Stimulated activated CD4-positive, alpha-beta T cell treated with anti-CD3 and anti-CD28 coated beads, Interleukin-2, amount 100 ng/mL, for 48 hours (primary cell): Measurements from ENCODE around the gene RUFY3.
"Not testable (repeated sequence)": the region's sequence is repeated elsewhere in the genome, so short reads cannot be mapped to it uniquely, and the experiment has no call there.

Experiments
- DNase-seq, 2 donors: peaks; one replicate each; pipeline ENCODE4 v3.0.0-alpha.2; 2020

RUFY3 gene

GRCh38 chr4:70721747-70722146, at the start of gene RUFY3:
Gene RUFY3, plus strand, starts transcription at chr4:70721964. Its CDS starts 610 bp downstream, at chr4:70722574.
- no peak for DNase-seq

- DNase-seq, result no peak
Measured at GRCh38 chr4:70674191-70674590, 47.6 kb upstream of the RUFY3 start.

GRCh38 chr4:70674731-70675130, 47.0 kb upstream of the RUFY3 start:
- no peak for DNase-seq

DNA sequence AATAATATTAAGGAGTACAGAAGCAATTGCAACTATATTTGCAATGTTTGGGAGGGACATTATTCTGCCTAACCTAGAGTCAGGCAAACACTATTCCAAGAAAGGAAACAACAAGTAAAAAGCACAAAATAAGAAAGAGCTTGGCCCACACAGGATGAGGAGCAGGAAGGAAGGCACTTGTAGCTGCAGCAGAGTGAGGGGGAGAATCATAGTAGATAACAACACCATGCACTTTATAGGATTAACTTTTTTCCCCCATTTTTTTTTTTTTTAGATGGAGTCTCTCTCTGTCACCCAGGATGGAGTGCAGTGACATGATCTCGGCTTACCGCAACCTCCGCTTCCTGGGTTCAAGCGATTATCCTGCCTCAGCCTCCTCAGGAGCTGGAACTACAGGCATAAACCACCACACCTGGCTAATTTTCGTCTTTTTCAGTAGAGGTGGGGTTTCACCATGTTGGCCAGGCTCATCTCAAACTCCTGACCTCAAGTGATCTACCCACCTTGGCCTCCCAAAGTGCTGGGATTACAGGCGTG, 45.1 kb upstream of the RUFY3 start:
- DNase-seq, result no peak

DNA sequence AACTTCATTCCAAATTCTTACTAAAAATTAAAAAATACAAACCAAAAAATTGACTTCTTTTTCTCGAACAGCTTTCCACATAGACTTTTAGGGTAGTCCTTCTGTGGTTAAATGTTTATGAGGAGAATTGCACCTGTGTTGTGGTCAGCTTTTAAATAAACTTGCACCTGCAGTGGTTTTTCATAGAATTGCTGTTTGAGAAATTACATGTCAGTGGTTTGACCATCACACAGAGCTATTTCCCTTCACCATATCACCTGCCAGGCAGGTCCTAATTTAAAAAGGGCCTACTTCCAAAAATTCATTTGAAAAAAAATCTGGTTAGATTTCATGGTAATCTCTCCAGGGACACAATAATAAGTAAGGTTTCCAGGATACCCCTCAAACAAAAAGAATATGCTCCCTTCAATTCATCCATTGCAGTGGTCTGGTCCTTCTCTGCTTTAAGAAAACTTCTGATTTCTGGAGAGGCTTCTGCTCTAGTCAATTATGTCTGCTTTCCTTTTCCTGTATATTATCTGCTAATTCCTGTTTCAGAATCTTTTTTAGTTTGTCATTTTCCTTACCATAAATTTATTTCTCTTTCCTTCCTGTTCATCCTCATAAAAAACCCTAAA, 43.3 kb upstream of the RUFY3 start:
- no peak for DNase-seq

DNA sequence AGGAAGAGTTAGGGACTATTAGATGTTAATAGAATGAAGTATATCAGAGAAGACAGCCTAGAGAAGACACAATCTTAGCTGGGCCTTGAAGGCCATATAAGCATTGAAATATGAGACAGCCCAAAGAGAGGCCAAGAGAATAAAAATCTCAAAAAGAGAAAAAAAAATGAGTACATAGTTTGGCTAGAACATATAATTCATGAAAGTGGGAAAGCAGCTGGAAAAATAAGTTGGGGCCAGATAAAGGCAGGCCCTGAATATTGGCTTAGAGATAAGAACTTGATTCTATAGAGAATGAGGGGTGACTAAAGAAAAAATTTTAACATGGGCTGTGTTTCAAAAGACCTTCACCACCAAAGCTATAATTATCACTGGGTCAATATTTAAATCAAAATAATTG, 40.8 kb upstream of the RUFY3 start:
- DNase-seq, result no peak

GRCh38 chr4:70681704-70682103, 40.1 kb upstream of the RUFY3 start:
- DNase-seq, result no peak

DNA sequence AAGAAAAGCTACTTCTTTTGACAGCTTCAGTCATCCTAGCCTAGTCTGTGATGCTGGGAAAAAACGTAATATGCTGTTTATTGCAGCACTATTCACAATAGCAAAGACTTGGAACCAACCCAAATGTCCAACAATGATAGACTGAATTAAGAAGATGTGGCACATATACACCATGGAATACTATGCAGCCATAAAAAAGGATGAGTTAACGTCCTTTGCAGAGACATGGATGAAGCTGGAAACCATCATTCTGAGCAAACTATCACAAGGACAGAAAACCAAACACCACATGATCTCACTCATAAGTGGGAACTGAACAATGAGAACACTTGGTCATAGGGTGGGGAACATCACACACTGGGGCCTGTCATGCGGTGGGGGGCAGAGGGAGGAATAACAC, 39.6 kb upstream of the RUFY3 start:
- not testable (repeated sequence) for DNase-seq

DNA sequence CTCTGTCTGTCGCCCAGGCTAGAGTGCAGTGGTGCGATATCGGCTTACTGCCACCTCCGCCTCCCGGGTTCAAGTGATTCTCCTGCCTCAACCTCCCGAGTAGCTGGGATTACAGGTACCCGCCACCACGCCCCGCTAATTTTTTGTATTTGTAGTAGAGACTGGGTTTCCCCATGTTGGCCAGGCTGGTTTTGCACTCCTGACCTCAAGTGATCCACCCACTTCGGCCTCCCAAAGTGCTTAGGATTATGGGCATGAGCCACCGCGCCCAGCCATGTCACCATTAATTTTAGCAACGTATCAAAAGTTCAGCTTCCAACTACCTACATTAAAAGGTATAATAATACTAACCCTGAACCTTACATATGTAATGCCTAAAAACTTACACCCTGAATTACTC, 34.4 kb upstream of the RUFY3 start:
- peak in 1 of 2 donors; percentile 10 for DNase-seq

DNA sequence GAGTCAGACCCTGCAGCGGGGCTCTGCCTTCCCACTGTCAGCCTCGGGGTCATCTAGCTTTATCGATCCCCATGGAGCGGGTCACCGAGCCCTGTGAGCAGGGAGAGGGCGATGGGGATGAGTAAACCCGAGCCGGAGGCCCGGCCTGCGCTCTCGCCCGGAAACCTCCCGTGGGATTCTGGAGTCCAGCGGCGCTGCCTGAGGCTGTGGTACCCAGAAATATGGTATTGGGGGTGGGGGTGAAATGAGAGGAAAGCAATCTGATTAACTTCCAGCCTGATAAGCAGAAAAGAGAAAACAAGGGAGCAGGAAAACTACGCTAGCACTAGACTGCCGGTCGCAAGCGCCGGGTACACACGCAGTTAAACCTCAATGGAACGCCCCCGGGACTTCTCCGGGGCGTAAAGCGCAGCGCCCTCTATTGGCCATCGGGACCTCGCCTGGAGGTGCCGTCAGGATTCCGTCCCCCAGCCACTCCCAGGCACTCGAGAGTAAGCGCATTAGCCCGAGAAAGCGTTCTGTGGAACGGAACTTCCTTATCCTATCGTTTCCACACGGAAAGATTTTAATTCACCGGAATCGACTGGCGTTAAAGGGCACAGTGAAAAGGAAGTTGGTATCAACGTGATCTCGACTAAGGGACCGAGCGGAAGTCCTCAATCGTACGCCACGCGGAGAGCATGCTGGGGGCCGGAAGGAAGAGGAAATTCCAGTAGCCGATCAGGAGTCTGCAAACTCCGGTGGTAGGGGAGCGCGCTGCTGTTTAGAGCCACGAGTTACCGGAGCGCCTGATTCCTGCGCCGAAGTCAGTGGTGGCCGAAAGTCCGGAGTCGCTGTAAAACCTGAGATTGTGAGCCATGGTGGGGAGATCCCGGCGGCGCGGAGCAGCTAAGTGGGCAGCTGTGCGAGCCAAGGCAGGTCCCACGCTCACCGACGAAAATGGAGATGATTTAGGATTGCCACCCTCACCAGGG, 33.7 kb upstream of the RUFY3 start, which contains the start of gene UTP3:
Gene UTP3 (plus strand): TSS at position 712 of the 974 bp plus-strand sequence. CDS start 146 bp downstream, at position 858.
- DNase-seq, result peak; percentile 93

DNA sequence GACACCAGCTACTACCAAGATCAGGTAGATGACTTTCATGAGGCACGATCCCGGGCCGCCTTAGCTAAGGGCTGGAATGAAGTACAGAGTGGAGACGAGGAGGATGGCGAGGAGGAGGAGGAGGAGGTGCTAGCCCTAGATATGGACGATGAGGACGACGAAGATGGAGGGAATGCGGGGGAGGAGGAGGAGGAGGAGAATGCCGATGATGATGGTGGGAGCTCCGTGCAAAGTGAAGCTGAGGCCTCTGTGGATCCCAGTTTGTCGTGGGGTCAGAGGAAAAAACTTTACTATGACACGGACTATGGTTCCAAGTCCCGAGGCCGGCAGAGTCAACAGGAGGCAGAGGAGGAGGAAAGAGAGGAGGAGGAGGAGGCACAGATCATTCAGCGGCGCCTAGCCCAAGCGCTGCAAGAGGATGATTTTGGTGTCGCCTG, 33.0 kb upstream of the RUFY3 start:
- DNase-seq, result no peak

GRCh38 chr4:70691661-70692060, 30.1 kb upstream of the RUFY3 start:
- no peak for DNase-seq

DNA sequence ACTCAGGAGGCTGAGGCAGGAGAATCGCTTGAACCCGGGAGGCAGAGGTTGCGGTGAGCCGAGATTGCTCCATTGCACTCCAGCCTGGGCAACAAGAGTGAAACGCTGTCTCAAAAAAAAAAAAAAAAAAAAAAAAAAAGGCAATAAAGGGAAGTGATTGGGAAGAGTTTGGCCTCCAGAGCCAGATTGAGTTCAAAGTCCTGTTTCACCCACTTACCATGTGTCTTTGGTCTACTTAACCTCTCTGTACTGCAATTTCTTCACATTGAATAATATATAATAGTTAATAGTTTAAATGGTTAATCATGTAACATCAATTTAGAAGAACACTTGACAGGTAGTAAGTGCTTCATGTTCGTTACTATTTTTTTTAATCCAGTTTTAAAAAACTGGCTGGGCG, 27.1 kb upstream of the RUFY3 start:
- DNase-seq, result not testable (repeated sequence)

GRCh38 chr4:70698435-70698834, 23.3 kb upstream of the RUFY3 start:
- DNase-seq, result not testable (repeated sequence)

- no peak for DNase-seq
Measured at GRCh38 chr4:70700712-70701111, 21.1 kb upstream of the RUFY3 start.

GRCh38 chr4:70701271-70701670, 20.5 kb upstream of the RUFY3 start:
- DNase-seq, result no peak

DNA sequence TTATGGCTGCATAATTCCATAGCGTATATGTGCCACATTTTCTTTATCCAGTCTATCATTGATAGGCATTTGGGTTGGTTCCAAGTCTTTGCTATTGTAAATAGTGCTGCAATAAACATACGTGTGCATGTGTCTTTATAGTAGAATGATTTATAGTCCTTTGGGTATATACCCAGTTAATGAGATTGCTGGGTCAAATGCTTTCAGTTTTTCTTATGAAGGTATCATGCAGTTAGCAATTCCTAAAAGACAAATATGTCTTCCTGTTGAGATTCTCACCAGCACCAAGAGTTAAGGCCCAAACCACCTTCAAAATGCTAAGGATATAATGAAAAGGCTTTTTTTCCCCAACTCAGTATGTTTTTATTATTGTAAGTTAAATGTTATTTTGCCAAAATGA, 19.2 kb upstream of the RUFY3 start:
- not testable (repeated sequence) for DNase-seq

DNA sequence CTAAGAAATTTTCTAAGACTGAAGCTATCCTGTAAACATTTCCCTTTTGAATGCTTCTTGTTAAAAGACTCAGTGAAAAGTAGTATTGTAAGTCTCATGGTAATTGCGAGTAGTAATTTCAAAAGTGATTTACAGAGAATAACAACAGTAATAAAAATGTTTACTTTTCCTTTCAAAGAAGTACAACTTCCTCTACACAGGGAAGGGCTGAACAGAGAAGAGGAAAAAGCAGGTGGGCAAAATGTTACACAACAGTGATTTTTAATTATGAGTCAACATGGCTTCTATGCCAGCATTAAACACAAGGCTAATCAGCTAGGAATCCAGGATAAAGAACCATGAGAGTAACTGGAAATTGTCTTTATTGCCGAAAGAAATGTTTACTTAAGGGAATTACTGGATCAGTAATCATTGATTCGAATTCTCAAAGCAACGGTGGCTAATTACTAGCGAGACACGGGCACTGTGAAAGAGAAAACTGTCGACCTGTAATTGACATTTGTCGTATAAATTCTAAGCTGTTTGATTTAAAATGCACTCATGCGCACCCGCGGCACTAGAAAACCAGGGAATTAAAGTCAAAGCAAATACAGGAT, 18.0 kb upstream of the RUFY3 start:
- DNase-seq, result no peak

- peak; percentile 32 to 37 for DNase-seq
Measured at GRCh38 chr4:70704215-70704930, 17.4 kb upstream of the RUFY3 start.

DNA sequence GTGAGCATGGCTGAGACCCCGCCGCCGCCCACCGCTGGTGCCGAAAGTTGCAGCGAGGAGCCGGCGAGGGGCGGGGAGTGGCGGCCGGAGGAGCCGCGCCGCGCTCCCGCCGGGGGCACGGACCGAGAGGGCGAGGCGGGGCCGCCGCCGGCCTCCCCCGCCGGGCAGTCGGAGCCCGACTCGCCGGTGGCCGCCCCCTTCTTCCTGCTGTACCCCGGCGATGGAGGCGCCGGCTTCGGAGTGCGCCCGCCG, 16.9 kb upstream of the RUFY3 start:
- no peak for DNase-seq

DNA sequence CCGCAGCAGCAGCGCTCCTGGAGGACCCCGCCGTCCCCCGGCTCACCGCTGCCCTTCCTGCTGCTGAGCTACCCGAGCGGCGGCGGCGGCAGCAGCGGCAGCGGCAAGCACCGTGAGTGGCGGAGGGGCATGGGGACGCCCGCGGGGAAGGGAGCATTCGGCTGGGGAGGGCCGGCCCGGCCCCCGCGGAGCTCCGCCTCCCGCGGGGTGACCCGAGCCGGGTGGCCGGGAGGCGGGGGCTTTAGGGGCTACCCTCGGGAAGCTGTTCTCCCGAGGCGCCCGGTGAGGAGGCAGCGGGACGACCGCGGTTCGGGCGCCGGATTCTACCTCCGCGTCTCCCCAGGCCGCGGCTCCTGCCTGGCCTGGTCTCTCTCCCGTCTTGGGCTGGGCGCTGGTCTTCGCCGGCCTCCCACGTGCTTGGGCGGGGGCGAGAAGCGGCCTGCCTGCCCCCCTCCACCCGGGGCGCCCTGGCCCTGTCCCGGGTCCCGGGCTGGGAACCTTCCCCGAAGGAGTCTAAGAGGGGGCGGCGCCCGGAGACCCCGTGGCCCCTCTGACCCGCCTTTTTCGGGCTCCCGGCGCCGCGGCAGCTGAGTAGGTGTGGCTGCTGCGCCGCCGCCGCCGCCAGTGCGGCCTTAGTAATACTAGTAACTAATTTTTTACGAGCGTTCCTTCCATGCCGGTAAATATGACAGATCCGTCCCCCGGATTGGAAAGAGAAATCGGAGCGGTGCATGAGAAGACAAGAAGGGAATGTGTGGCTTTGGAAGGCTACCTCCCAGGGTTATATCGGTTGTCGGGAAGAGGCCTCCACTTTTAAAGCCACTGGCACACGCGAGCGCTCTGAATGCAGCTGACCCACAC, 16.4 kb upstream of the RUFY3 start:
- DNase-seq, result peak; percentile 58 to 59

DNA sequence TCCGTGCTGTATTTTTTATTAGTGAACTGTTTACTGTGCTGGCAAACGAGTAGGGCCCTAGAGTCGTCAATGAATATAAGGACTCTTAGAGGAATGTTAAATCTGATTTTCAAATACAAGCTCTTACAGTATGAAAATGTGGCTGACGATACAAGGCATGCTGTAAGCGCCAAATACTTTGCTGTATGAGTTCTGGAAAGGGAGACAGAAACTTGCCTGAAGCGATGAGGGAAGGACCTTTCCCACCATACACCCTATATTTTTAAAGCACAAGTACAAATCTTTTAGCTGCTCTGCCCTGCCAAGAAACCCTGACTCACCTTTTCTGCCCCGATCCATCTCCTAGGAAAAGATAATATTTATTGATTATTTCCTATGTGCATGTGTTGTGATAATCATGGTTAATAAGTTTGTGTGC, 15.7 kb upstream of the RUFY3 start:
- DNase-seq, result no peak
